Keratinocyte (primary cell): ENCODE measurements around the gene SCLY.

Source experiments
- EZH2 ChIP-seq: IDR thresholded peaks from one replicate; pipeline ENCODE4 v1.6.1; 2012; ENCODE audit warnings: inconsistent platforms, mild to moderate bottlenecking, low read length, moderate library complexity
- TF ChIP-seq, protein P1 (sequence below), 3 experiments: IDR thresholded peaks in 1 of 3; conservative IDR thresholded peaks in 1 of 3; optimal IDR thresholded peaks in 1 of 3; 2 replicates in 2 of 3; 3 replicates in 1 of 3; pipeline versions ENCODE3 to v1.5.1; 2011; ENCODE audit warnings: low read length in 3 of 3, mild to moderate bottlenecking in 3 of 3, moderate library complexity in 2 of 3, control low read depth in 1 of 3, inconsistent platforms in 1 of 3; ENCODE audit not compliant: insufficient read depth in 2 of 3; ENCODE audit errors: extremely low read depth in 1 of 3

DNA sequence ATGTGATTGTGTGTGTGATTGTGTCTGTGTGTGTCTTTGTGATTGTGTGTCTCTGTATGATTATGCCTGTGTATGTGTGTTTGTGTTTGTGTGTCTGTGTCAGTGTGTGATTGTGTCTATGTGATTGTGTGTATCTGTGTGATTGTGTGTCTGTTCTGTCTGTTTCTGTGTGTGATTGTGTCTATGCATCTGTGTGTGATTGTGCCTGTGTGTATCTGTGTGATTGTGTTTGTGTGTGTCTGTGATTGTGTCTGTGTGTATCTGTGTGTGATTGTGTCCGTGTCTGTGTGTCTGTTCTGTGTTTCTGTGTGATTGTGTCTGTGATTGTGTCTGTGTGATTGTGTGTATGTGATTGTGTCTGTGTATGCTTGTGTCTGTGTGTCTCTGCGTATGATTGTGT, 65.5 kb downstream of the SCLY start:
- TF ChIP-seq, protein P1, sequence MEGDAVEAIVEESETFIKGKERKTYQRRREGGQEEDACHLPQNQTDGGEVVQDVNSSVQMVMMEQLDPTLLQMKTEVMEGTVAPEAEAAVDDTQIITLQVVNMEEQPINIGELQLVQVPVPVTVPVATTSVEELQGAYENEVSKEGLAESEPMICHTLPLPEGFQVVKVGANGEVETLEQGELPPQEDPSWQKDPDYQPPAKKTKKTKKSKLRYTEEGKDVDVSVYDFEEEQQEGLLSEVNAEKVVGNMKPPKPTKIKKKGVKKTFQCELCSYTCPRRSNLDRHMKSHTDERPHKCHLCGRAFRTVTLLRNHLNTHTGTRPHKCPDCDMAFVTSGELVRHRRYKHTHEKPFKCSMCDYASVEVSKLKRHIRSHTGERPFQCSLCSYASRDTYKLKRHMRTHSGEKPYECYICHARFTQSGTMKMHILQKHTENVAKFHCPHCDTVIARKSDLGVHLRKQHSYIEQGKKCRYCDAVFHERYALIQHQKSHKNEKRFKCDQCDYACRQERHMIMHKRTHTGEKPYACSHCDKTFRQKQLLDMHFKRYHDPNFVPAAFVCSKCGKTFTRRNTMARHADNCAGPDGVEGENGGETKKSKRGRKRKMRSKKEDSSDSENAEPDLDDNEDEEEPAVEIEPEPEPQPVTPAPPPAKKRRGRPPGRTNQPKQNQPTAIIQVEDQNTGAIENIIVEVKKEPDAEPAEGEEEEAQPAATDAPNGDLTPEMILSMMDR (optimal IDR thresholded peaks at IDR 0.05 in 1 of 3, IDR thresholded peaks at IDR 0.05 in 1 of 3, conservative IDR thresholded peaks at IDR 0.05 in 1 of 3; ENCODE audit: extremely low read depth in 1 of 3, insufficient read depth in 2 of 3, low read length in 3 of 3), result no peak
- TF ChIP-seq EZH2, result no peak
